NCI-H82 treated with DMSO at 0.1 percent for 48 hours (cell line): ENCODE results near the gene OR10R2.
"Not testable (repeated sequence)": the region's sequence is repeated elsewhere in the genome, so short reads cannot be mapped to it uniquely, and the experiment has no call there.

Experiments used
- DNase-seq: peaks from one replicate; lab custom pipeline; 2025; ENCODE audit not compliant: unreplicated experiment; lab: John Stamatoyannopoulos, UW

The OR10R2 gene, protein sequence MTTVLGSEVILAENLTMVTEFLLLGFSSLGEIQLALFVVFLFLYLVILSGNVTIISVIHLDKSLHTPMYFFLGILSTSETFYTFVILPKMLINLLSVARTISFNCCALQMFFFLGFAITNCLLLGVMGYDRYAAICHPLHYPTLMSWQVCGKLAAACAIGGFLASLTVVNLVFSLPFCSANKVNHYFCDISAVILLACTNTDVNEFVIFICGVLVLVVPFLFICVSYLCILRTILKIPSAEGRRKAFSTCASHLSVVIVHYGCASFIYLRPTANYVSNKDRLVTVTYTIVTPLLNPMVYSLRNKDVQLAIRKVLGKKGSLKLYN

DNA sequence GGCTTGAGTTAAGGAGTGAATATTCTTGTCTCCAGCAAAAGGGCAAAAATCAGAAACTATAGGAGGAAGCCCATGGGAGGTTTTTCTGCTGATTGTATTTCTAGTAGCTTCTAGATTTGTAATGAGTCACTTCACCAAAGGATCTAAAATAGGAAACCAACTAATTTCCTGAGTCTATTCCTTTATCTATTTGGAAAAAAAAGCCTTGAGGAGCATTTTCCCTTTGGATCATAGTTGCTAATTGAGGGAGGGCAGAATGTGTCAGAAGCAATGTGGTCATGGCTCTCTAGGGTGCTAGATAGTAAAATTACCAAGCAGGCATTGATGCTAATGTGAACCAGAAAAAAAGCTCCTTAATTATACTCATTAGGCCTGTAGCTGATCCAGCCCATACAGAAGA lies at the start of gene OR10R2:
Gene OR10R2, plus strand, starts transcription at position 301 of the 400 bp plus-strand sequence. CDS start 106 bp downstream, outside the sequence.
- no peak for DNase-seq

DNA sequence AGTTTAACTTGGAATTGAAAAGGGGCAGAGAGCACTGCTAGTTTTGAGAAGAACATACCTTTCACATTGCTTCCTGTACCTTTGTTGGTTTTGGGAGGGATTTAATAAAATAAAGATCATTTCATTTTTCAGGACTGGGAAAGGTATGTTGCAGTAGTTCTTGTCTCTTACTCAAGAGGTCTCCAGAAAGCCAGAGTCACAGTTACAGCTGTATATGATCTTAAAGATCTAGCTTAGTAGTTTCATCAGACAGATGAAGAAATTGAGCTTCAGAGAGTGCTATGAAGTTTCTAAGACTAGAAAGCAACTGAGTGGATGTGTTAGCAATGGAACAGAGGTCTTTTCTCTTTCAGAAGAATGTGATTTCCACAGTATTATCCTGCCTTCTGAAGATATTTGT lies 47.0 kb upstream of the OR10R2 start:
- no peak for DNase-seq

DNA sequence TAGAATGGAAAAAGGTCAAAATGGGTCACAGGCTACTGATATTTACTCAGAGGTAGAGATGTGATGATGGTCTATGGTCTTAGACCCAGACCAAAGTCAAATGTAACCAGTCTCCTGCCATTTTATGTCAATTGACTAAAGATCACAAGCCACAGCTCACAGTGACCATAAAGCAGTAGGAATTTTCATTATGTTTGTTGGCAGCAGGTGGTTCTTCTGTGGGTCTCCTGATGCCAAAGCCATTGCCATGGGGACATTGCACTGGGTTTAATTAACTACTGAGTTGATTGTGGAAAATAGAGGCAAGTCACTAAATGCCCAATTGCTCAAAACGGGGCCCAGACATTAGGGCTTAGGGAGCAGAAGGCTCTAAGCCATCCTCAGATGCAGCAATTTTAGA lies 45.9 kb upstream of the OR10R2 start, which contains the start of gene OR10K2:
Gene OR10K2, minus strand, starts transcription at position 101 of the 400 bp plus-strand sequence. CDS start 5,371 bp downstream, outside the sequence.
- no peak for DNase-seq

DNA sequence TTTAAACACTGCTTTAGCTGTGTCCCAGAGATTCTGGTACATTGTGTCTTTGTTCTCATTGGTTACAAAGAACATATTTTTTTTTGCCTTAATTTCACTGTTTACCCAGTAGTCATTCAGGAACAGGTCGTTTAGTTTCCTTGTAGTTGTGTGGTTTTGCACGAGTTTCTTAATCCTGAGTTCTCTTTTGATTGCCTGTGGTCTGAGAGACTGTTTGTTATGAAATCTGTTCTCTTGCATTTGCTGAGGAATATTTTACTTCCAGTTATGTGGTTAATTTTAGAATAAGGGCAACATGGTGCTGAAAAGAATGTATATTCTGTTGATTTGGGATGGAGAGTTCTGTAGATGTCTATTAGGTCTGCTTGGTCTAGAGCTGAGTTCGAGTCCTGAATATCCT lies 41.9 kb upstream of the OR10R2 start:
- not testable (repeated sequence) for DNase-seq

DNA sequence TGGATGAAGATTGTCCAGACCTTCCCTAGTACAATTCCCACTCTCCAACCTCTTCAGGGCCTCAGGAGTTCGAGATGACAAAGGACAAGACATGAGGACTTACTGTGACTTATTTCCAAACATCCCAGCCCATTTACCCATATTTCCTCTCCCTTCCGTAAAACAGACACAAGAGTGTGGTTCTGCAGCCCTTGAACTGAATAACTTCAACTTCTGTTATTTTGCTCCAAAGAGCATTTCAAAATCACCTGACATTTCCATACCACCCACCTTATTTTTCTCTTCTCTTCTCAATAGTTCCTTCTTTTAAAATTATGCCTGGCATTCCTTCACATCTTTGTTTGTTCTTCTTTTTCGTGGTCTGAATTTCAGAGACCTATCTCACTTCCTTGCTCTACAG lies 37.3 kb upstream of the OR10R2 start:
- no peak for DNase-seq

DNA sequence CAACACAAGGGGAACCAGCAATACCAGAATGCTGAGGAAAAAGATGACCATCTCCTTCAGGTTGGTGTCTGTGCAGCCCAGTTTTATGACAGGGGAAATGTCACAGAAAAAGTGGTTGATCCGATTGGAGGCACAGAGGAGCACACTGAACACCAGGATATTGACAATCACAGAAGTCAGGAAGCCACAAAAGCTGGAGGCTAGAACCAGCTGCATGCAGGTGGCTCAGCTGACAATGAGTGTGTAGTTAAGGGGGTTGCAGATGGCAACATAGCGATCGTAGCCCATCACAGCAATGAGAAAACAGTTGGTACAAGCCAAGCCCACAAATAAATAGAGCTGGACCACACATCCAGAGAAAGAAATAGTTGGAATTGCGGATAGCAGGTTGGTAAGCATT lies 26.6 kb upstream of the OR10R2 start:
- no peak for DNase-seq

DNA sequence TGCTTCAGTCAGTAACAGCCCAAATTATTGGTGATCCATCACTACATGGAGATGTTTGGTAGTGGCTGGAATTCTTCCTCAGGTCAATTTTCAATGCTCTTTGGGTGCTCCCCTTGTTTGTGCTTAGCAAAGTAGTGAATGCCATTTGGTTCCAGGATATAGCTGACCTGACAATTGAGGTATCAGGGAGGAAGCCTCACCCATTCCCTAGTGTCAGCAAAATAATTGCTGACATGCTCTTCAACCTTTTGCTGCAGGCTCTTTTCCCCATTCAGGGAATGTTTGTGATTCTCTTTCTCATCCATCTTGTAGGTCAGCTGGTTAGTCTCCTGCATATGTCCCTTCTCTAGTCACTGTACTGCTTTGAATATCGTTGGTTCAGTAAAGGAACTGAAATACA lies 17.5 kb upstream of the OR10R2 start:
- no peak for DNase-seq

DNA sequence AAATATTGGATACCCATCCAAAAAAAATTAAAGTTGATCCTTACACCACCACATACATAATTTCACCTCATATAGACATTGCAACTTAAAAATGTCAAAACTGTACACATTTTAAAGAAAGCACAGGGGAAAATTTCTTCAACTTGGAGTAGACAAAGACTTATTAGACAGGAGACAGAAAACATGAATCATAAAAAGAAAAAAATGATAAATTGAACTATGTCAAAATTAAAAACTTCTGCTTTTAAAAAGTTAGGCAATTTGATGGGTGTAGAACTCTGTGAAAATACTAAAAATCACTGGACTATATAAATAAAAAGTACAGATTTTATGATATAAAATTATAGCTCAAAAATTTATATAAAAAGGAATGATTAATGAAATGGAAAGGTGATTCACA lies 14.8 kb upstream of the OR10R2 start:
- DNase-seq = no peak

DNA sequence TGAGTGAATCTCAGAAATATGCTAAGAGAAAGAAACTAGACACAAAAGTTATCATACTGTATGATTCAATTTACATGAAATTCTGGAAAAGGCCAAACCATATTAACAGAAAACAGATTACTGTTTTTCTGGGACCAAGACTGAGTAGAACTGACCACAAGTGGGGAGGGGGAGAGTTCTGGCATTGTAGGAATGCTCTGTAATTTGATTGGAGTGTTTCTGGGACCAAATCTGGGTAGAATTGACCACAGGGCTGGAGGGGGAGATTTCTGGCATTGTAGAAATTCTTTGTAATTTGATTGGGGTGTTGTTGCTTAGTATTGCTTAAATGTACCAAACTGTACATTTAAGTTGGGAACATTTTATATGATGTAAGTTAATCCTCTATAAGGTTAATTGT lies 13.8 kb upstream of the OR10R2 start:
- no peak for DNase-seq

DNA sequence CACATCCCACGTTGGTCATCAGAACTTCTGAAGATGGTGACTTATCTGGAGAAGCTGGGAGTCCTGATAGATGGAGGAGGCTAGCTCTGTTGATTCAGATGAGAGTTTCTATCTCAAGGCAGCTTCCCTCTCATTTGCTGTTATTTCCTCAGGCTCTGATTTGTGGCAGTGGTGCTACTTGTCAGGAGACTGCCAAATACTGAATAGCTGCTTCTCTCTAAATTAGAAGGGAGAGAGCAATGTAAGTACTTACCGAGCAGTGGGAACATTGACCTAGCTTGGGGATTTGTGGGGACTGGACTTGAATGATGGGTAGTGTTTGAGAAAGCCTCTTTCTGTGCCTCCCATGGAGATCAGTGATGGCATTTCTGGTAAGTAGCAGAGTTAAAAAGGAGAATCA lies 10.5 kb upstream of the OR10R2 start, which contains the start of gene OR10K1:
Gene OR10K1, plus strand, starts transcription at position 301 of the 400 bp plus-strand sequence. CDS start 3,728 bp downstream, outside the sequence.
- no peak for DNase-seq

DNA sequence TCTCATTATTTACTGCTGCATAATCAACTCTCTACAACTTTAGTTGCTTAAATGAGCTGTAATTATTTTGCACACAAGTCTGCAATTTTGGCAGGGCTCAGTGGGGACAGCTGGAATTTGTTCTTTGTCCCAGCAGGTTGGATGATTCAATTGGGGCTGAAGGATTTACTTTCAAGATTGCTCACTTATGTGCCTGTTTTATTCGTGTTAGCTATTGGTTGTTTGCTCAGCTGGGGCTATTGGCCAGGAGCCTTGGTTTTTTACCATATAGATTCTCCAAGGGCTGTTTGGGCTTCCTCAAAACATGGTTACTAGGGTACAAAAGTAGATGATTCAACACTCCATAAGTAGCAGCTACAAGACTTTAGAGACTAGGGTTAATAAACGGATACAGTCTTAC lies 13.4 kb downstream of the OR10R2 start:
- DNase-seq = no peak

DNA sequence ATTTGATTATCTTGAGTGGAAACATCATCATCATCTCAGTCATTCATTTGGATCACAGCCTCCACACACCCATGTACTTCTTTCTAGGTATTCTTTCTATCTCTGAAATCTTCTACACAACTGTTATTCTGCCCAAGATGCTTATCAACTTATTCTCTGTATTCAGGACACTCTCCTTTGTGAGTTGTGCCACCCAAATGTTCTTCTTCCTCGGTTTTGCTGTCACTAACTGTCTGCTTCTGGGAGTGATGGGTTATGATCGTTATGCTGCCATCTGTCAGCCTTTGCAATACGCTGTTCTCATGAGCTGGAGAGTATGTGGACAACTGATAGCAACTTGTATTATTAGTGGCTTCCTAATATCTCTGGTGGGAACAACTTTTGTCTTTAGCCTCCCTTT lies 19.3 kb downstream of the OR10R2 start:
- no peak for DNase-seq

DNA sequence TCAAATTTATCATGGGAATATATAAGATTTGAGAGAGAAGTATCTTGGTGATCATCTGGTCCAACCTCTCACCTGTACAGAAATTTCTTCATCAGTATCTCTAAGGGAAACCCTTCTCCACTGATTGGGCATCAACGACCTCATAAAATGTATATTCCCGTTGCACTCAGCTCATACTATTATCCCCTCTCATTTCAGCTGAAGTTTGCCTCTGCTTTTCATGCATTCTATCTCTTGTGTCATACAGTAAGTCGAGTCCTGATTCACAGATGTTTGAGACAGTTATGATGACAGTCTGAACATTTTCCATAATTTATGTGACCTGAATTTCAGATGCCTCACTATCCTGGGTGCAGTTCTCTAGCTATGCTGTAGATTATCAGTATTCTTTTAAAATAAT lies 21.0 kb downstream of the OR10R2 start:
- DNase-seq = no peak

DNA sequence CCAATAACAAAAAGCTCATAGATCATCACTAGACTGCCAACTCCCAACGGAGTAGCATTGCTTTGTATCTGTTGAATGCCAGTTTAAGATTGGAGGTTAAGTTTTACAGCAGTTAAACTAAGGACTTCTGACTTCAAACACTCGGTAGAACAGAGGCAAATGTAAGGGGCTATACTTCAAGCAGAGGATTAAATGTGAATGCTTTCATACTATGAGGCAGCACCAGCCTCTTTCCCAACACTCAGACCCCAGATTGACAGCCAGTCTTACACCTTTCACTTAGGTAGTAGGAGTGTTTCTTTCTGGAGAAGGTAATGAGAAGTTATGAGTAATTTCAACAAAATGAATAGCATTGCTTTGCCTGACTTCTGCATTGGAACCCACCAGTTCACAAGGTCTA lies 22.8 kb downstream of the OR10R2 start:
- DNase-seq = no peak

DNA sequence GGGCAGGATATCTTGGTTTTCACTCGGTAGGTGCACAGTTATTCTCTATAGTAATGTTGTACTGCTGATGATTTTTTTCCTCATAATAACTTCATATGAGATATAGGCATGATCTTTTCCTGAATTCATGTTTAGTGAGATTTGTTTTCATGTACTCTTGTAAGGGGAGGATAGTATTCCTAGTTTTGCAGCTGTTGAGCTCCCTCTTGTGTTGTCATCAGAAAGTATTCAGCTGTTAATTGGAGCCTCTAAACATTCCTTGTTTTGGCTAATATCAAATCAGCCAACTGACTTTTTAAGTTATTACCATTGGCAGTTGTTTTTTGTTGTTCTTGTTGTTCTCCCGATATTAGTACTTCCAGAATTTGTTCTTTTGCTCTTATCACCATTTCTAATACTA lies 24.4 kb downstream of the OR10R2 start:
- DNase-seq = no peak

DNA sequence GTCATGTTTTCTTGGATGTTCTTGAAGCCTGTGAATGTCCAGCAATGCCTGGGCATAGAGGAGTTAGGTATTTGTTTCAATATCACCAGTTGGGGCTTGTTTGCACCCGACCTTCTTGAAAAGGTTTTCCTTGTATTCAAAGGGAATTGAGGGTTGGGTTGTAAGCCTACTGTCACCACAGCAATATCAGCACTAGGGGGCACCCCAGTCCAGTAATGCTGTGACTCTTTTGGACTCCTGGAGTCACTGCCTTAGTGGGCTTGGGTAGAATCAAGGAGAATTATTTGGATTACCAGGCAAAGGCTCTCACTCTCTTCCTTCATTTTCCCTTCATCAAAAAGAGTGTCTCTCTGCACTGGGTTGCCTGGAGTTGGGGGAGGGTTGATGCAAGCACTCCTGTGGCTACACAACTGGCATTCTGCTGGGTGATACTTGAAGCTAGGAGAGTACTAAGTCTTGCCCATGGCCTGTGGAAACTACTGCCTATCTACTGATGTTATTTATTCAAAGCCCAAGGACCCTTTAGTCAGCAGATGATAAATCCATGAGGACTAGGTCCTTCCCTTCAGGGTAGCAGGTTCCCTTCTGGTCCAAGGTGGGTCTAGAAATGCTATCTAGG lies 34.5 kb downstream of the OR10R2 start:
- DNase-seq = no peak

DNA sequence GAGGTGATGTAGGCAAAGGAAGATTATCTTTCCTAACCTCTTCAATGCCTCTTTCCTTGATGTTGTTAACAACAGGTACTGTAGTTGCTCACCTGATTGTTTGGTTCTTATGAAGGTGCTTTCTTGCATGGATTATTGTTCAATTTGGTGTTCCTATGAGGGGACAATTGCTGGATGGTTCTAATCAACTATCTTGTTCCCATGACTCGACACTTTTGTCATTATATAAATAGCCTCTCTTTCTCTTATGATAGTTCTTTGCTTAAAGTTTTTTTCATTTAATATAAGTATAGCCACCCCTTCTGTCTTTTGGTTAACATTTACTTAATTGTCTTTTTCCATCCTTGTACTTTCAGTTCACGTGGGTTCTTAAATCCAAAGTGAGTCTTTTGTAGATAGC lies 35.5 kb downstream of the OR10R2 start:
- DNase-seq = no peak

DNA sequence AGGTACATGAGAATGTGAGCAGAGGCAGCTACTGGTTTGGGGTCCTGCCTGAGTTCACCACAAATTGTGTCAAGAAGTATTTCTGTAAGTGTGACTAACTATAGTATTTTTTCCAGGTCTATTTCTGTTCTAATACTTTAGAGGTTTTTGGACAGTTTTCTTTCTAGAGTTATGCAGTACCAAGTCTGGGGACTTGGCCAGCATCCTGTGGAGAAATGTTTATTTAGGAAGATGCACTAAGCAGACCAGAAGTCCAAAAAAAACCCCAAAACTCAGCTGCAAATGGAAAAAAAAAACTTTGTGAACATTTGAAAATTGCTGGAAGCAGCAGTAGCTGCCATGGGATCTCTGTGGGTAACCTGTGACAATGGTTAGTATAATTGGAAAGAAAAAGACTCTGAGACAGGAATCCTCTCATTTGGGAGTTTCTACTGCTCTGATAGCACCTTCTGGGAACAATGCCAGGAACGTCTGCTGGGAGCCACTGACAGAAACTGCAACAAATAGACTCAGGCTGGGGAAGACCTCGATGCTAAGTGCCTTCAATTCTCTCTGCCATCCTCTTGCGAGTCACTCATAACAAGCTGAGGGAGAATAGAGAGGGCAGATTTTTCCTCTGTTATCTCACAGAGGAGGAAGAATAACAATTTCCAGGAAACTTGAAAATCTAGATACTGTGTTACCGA lies 37.6 kb downstream of the OR10R2 start:
- no peak for DNase-seq

DNA sequence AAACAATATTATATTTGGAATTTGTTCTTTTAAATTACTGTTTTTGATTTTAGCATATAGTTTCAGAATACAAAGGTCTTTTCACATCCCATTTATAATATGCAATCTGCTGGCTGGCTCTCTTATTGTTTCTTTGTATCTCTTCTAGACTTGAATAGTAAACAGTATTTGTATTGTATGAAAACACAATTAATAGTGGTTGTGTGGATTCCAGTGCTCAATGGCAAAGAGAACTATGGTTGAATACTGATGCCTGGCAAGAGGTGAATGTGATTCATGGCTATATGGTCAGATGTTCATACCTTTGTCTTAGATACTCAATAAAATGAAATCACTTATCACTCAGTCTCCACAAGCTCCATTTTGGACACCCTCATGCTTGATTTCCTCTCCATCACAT lies 44.9 kb downstream of the OR10R2 start:
- DNase-seq = no peak

DNA sequence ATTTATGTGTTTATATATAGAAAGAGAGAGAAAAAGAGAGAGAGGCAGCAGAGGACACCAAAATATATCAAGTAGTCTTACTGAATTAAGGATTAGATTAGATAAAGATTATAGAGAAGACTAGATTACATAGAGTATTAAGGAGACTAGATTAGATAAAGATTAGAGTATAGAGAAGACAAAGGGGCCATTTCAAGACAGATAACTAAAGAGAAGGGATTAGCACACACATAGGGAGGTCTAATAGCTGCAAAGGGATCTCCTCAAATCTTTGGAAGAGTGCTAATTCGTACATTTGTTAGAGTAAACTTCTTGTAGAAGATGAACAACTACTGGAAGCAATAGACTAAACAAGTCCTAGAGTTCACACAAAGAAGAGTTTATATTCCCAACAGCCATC lies 48.0 kb downstream of the OR10R2 start:
- DNase-seq = peak; percentile 16

DNA sequence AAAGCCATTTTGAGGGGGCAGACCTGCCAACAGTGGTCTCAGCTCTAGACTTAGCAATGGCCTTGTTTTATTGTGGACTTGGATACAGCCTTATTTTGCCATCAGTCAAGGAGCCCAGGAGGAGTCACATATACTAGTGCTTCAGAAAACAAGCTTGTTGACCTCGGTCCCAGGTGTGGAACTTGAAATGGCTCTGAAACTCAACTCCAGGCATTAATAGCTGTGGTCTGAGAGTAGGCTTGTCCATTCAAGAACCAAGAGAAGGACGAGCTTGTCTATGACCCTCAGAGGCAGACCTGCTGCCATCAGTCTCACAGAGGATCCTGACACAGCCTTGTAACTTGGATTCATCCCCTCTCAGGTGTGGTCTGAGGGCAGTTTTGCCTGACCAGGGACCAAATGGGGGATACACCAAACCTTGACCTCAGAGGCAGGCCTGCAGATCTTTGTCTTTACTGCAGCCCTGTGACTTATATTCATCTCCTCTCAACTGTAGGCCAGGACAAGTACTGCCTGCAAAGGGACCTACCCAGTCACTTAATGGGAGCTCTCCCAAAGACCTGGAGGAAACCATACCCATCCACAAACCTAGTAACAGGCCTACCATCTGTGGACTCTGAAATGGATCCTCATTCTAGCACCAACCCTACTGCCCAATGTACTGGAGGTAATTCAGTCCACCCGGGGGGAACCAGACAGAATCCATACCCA lies 49.1 kb downstream of the OR10R2 start:
- no peak for DNase-seq
